NCI-H510A (cell line): Measurements from ENCODE around the gene PTPN13.
"Not testable (repeated sequence)": the region's sequence is repeated elsewhere in the genome, so short reads cannot be mapped to it uniquely, and the experiment has no call there.

Source experiments
- DNase-seq: peaks from one replicate; lab custom pipeline; 2025; lab: John Stamatoyannopoulos, UW

PTPN13 gene

DNA sequence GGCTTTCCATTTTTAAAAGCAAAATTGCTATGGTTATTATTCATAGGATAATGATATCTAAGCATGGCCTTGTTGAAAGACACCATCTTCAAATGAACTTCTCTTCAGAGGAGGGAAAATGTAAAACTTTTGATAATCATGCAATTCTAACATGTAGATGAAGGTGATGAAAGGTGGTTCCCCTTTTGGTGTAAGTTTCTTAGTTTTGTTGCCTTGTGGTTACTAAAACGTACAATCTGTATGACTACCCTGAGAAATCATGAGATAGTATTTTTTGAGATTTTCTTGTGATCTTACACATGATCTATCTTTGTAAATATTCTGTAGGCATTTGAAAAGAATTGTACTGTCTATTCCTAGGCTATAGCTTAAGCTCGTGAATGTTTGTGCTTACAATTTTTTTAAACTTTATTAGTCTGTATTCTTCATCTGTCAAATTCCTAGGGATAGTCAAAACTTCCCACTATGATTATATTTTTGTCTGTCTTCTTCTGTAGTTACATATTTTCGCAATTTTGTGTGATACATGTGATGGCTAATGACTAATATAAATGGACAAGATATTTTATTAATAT lies 47.5 kb downstream of the PTPN13 start:
- no peak for DNase-seq

DNA sequence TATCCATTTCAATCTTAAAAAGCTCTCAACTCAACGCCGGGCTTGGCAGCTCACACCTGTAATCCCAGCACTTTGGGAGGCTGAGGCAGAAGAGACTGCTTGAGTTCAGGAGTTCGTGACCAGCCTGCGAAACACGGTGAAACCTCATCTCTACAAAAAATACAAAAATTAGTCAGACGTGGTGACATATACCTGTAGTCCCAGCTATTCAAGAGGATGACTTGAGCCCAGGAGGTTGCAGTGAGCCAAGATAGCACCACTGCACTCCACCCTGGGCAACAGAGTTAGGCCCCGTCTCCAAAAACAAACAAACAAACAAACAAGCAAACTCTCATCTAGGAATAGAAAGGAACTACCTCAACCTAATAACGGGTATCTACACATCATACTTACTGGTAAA lies 50.8 kb downstream of the PTPN13 start:
- no peak for DNase-seq

DNA sequence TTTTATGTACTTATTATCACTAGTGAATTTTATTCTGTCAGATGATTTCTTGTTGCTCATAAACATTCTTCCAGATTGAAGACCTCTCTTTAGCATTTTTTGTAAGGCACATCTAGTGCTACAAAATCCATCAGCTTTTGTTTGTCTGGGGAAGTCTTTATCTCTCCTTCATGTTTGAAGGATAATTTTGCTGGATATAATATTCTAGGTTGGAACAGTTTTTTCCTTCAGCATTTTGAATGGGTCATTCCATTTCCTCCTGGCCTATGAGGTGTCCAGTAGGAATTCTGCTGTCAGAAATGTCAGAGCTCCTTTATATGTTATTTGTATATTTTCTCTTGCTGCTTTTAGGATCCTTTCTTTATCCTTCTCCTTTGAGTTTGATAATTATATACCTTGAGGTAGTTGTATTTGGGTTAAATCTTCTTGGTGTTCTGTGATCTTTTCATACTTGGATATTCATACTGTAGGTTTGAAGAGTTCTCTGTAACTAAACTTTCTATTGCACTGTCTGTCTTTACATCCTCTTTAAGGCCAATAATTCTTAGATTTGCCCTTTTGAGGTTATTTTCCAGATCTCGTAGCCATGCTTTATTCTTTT lies 58.3 kb downstream of the PTPN13 start:
- no peak for DNase-seq

DNA sequence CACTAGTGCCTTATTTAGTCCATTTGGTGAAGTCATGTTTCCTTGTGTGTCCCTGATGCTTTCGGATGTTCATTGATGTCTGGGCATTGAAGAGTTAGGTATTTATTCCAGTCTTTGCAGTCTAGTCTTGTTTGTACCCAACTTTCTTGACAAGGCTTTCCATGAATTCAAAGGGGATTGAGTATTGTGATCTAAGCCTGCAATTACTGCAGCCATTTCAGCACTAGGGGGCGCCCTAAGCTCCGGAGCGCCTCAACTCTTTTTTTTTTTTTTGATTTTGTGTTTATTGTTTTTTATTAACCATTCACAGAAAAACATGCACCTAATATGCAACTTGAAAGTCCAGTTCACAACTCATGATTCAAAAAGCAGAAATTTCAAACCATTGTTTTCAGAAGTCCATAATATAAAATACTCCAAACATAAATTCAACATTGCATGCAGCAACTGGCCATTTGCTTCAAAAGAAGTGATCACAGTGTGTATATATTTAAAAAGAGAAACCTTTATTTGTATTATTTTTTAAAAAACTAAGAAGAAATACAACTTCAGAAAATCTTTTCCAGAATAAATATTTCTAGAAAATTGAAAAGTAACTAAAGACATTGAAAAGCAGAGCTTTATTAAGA lies 59.2 kb downstream of the PTPN13 start:
- no peak for DNase-seq

DNA sequence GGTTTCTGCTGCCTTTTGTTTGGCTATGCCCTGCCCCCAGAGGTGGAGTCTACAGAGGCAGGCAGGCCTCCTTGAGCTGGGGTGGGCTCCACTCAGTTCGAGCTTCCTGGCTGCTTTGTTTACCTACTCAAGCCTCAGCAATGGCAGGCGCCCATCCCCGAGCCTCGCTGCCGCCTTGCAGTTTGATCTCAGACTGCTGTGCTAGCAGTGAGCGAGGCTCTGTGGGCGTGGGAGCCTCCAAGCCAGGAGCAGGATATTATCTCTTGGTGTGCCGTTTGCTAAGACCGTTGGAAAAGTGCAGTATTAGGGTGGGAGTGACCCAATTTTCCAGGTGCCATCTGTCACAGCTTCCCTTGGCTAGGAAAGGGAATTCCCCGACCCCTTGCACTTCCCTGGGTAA lies 62.7 kb downstream of the PTPN13 start:
- DNase-seq, result not testable (repeated sequence)

DNA sequence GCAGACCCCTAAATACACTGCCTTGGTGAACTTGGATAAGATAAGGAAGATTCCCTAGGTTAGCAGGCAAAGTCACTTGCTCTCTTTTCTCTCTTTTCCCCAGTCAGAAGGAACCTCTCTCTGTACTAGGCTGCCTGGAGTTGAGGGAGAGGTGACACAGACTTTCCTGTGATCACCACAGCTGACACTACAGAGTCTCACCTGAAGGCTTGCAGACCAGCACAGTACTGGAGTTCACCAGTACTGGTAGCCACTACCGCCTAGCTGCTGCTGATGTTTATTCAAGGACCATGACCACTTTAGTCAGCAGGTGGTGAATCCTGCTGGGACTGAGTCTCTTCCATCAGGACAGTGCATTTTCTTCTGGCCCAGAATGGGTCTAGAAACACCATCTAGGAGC lies 63.3 kb downstream of the PTPN13 start:
- peak; percentile 15 for DNase-seq

DNA sequence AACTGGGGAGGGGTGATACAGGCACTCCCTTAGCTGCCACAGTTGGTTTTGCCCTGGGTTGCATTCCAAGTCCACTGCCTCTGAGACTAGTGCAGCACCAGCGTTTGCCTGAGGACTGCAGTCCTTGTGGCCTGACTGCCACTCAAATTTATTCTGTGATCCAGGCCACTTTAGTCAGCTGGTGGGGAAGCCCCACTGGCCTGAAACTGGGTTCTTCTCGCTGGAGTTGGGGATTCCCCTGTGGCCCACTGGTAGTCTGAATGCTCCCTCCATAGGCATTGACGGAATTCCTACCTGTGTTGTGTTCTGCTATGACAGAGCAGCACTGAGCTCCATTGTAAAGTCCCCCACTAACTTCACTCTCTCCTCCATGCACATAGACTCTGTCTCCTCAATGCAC lies 63.8 kb downstream of the PTPN13 start:
- DNase-seq, result no peak

DNA sequence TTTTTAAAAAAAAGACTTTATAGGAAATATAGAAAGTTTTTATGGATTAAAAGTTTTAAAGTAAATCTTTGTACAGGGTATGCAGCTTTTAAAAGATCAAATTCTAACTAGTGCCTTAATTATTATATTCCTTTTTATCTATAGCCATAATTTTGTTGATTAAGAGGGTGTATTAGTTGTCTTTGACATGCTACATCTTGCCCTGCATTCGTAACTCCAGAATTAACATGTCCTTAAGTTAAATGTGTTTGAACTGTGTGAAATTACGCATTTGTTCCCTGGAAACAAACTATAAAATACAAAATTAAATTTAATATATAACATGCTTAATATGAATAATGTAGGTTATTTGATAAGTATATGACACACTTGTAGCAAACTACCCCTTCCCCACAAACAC lies 66.3 kb downstream of the PTPN13 start:
- DNase-seq, result no peak

DNA sequence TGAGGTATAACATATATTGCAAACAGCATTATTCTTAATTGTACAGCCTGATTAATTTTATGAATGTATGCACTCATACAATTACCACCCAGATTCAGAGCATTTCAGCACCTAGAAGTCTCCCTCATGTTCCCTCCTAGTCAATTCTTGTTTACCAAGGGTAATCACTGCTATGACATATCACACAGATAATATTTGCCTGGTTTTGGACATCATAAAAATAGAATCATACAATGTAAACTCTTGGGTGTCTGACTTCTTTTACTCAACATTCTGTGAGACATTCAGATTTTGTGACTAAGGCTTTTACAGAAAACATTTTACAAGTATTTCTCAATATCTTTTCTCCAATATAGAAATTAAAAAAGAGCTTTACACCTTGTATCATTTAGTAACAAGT lies 66.9 kb downstream of the PTPN13 start:
- DNase-seq, result no peak

DNA sequence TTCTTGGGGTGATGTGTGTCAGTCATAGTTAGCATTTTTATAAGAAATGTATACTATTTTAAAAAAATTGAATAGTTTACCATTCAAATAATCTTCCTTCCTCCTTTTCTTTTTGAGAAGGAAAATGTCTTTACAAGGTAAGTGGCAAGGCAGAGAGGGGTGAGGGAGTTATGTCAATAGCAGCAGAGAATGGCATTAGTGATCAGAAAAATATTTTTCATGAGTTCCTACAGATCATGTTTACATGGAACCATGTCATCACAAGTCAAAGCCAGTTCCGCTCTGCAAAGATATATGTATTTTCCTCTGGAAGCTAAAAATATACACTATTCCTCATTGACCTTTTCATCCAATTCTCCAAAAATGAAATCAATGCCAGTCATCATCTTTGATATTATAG lies 67.3 kb downstream of the PTPN13 start:
- DNase-seq, result no peak

DNA sequence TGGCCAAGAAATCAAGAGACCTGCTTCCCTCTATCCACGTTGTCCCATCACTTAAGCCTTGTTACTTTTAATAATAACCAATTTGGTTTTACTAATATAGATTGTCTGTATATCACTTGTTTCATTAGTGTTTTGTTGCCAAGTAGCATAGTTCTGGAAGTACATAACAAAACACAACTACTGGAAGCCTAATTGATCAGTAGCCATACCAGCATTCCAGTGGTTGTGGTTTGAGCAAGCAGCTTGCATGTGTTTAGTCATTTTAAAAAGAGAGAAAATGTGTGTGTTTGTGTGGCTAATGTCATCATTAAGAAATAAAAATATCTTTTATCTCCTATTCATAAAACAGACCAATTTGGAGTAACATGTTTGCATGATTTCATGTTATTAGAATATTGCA lies 70.8 kb downstream of the PTPN13 start:
- DNase-seq, result no peak

DNA sequence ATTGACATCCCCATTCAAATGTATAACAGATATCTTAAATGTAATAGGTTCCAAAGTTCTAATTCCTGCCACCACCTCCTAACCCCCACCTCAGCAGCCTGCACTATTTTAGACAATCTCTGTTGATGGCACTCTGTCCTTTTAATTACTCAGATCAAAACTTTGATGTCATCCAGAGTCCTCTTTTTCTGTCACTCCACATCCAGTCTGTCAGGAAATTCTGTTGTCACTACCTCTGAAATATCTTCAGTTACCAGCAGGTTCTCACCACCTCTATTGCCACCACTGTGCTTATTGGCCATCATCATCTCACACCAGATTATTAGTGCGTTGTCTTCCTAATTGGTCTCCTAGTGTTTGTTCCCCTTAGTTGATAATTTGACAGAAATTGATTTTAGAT lies 76.2 kb downstream of the PTPN13 start:
- no peak for DNase-seq

DNA sequence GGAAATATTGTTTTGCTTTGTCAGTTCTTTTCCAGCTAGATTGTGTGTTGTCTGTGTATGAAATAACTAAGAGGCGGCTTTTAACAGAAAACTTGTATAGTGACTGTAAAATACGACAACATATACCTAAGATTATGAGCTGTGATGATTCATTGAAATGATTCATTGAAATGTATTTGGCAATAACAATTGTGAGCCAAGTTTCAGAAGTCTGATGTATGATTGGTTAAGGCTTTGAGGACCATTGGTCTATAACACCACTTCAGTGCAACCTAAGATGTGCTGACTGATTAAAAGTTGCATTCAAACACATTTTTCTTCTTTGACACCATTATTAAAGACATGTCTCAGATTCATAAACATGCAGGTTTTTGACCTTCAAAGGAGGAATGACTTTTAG lies 76.6 kb downstream of the PTPN13 start:
- DNase-seq, result no peak

DNA sequence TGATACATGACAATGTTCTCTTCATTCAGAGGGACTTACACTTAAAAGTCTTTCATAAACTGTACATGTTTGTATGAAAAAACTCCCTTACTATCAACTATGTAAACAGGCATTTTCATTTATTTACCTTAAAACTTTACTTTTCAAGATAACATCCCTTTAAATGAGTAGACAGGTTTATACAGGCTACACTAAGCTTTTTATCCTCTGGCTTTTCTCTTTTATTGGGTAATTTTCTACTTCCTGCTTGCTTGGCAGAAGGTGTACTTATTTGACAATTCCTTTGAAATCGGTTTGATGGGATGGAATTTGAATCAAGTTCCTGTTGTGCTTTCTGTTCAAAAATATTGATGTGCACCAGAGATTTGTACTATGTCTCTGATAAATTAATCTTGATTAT lies 81.4 kb downstream of the PTPN13 start:
- DNase-seq, result no peak

DNA sequence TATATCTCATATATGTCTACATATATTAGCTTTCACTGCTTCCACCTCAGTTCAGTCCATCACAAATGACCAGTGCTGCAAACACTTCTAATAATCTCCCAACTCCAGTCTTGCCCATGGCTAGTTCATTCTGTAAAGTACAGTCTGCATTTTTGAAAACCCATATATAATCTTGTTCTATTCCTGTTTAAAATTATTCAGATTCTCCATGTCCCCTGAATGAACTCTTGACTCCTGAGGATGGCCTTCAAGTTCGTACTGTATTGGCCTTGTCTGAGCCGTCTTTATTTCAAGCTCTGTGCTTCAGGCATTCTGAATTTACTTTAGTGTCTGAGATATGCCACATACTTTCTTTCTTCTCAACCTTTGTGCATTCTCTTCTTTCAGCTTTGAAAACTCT lies 84.7 kb downstream of the PTPN13 start:
- DNase-seq, result no peak

DNA sequence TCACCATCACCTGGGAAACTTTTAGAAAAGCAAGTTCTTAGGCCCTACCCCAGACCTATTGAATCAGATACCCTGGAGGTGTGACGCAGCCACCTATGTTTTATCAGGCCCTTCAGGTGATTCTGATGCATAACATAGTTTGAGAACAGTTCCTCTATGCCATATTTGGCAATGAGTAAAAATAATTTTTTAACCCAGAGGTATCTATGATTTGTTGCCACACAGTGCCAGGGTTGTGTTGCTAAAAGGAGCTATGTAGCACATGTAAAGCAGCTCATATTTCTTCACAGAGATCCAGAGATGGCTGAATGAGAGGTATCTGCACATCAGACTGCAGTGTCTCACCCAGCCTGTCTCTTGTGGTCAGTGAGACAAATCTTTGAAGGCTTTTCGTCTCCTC lies 85.3 kb downstream of the PTPN13 start:
- no peak for DNase-seq

DNA sequence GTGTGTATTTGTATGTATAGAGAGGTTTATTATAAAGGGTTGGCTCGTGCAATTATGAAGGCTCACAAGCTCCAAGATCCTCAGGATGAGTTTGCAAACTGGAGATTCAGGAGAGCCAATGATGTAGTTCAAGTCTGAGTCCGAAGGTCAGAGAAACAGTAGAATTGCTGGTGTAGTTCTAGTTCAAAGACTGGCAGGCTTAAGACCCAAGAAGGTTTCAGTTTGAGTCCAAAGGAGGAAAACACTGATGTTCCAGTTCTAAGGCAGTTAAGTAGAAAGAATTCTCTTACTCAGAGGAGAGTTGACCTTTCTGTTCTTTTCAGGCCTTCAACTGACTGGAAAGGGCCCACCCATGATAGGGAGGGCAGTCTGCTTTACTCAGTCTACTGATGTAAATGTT lies 89.1 kb downstream of the PTPN13 start:
- no peak for DNase-seq

DNA sequence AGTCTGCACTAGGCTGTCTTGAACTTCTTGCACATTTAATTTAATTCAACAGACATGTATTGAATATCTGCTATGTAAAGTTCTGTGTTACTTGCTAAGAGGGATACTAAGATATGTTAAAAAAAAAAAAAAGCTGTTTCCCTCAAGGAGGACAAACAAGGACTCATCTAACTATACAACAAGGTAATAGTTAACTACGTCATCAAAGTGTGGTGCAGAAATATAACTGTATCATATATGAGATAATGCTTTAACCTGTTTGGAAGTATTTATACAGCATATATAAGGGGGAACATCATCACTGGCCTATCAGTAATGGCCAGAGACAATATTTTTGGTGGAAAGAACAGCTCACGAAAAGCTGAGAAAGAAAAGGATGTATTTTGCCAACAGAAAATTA lies 89.9 kb downstream of the PTPN13 start:
- no peak for DNase-seq

DNA sequence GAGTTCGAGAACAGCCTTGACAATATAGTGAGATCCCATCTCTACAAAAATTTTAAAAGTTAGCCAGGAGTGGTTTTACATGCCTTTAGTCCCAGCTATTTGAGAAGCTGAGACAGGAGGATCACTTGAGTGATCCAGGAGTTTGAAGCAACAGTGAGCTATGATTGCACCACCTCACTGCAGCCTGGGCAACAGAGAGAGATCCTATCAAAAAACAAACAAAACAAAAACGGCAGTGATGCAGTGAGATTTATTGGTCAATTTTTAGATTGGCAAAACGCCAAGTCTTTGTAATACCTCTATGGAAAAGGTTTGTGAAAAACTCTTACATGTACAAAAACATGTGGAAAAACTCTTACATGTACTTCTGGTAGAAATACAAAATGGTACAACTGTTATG lies 91.3 kb downstream of the PTPN13 start:
- DNase-seq, result no peak

DNA sequence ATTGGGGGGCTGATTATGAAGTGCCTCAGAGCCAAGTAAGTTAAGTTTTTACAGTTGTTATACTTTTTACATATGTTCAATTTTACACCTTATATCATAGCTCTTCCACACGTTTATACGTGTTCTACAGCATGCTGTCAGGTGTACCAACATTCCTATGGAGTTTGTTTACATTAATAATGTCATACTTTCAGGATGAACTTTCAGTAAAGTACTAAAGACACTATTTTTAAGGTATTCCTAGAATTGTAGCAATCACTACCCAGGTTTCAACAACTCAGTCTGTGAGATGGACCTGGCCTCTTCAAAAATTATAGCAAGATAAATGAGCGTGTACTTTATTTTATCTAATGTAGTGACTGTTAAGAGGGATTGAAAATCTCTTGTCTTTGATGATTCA lies 92.6 kb downstream of the PTPN13 start:
- DNase-seq, result no peak

DNA sequence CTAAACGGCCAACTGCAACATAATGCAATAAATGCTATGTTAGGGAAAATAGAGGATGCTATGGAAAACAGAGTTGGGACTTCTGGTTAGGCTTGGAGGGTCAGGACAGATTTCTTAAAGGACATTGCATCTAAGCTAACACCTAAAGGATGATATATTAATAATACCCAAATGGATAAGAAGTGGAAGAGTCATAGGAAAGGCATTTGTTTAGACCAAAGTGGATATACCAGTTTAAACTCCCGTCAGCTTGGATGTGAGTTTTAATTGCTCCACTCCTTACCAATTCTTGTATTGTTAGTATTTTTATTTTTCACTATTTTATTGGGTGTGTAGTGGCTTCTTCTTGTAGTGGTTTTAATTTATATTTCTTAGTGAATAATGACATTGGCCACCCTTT lies 93.9 kb downstream of the PTPN13 start:
- DNase-seq, result no peak

DNA sequence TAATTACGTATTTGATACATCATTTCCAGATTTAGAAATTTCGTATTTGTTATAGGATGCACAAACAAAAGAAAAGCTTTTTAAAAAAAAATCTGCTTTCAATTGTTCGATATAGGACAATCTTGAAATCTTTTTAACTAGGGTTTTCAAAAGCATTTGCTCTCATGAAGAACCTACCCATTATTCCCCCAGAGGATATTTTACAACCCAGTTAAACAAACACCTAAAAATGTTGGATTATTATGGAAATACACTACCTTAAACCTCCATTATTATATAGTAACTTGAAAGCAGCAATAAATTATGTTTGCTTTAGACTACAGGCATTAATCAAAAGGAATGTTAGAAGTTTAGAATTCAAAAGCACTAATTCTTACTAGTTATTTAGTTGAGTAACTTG lies 110.5 kb downstream of the PTPN13 start:
- no peak for DNase-seq

DNA sequence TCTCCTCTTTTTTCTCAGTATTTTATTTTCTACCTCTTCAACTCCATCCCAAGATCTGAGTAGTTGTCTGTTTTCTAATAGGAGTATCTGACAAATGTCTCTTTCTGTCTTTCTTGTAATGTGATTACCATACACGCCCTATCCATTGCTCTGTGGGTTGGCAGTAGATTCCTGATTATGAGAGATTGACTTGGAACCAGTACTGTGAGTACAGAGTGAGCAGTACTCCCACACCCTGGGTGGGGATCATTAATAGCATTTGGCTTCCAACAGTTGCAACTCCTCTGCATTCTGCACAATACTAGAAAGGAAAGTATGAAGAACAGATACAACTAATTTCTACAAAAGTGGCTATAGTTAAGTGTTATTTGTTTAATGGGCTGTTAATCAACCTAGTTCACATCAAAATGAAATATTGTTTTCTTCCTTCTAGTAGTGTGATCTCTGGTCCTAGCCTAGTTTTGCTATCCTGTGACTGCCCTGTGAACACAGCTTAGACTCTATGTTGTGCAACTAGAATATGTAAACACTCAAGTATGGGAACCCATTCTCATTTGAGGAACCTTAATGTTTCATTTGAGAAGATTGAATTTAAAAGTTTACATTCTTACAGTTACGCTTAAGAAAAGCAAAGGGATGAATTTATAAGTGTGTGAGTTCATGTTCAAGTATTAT lies 112.9 kb downstream of the PTPN13 start:
- DNase-seq, result no peak

DNA sequence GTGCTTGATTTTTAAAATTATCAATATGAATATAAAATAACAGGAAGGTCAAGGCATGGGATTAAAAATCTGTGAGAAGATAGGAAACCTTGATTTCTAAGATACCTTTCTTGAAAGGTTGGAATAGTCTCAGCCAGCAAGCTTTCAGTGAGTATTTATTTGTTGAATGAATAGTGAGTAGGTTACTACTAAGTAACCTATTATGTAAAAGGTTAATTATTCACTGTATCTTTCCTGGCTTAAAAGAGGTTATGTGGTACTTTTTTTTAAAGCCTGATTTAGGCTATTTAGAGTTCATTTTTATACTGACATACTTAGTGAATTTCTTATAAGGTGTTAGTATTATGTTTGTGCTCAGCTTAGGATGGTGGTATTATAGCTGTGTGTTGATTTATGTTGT lies 123.5 kb downstream of the PTPN13 start:
- DNase-seq, result no peak
